Neural cell (in vitro differentiated cells): ENCODE results near the gene LRRC56. TPM values are rescaled to one million over a fixed set of nuclear protein-coding genes. Genes with fewer than 3 reads are reported as not detected.

ENCODE experiments used
- H2AFZ ChIP-seq: fragments of 200-600, 300-800 bp; sonication (generic), shearing (Covaris generic); 2 replicates; pipeline ENCODE4 v1.6.0; 2014; ENCODE audit warnings: low read depth, mild to moderate bottlenecking, antibody characterized with exemption, low read length, moderate library complexity
- H3F3A ChIP-seq: fragments of 200-600 bp; shearing (Covaris generic); 2 replicates; pipeline ENCODE4 v1.6.1; 2016; ENCODE audit warnings: mild to moderate bottlenecking, moderate library complexity, mixed read lengths, antibody characterized with exemption, low read length; ENCODE audit not compliant: insufficient read depth, poor library complexity, severe bottlenecking
- H3K27ac ChIP-seq: fragments of 200-600, 300-800 bp; sonication (generic), shearing (Covaris generic); 2 replicates; pipeline ENCODE4 v1.5.1; 2014; ENCODE audit warnings: mild to moderate bottlenecking, low read length, moderate library complexity
- H3K27me3 ChIP-seq: fragments of 300-800, 200-600 bp; sonication (generic), shearing (Covaris generic); 2 replicates; pipeline ENCODE4 v1.6.0; 2014; ENCODE audit warnings: mild to moderate bottlenecking, low read depth, low read length, moderate library complexity; ENCODE audit not compliant: insufficient read depth
- H3K36me3 ChIP-seq: fragments of 300-800, 200-600 bp; sonication (generic), shearing (Covaris generic); 2 replicates; pipeline ENCODE4 v1.5.1; 2014; ENCODE audit warnings: mild to moderate bottlenecking, antibody characterized with exemption, low read length, moderate library complexity; ENCODE audit not compliant: insufficient read depth
- H3K4me2 ChIP-seq: fragments of 300-800, 200-600 bp; sonication (generic), shearing (Covaris generic); 2 replicates; pipeline ENCODE4 v1.6.0; 2014; ENCODE audit warnings: mild to moderate bottlenecking, low read length
- H3K4me3 ChIP-seq: fragments of 300-800, 200-600 bp; sonication (generic), shearing (Covaris generic); 2 replicates; pipeline ENCODE4 v1.5.1; 2014; ENCODE audit warnings: mild to moderate bottlenecking, low read length, moderate library complexity
- H3K79me2 ChIP-seq: fragments of 200-600 bp; shearing (Covaris generic); replicated peaks from 2 replicates; pipeline ENCODE4 v1.6.0; 2014; ENCODE audit warnings: mild to moderate bottlenecking, low read length, moderate library complexity; ENCODE audit not compliant: insufficient read depth
- H3K9ac ChIP-seq: fragments of 300-800, 200-600 bp; sonication (generic), shearing (Covaris generic); 2 replicates; pipeline ENCODE4 v1.6.1; 2016; ENCODE audit warnings: mild to moderate bottlenecking, low read length, mixed read lengths
- H3K9me2 ChIP-seq: fragments of 200-600 bp; shearing (Covaris generic); 2 replicates; pipeline ENCODE4 v1.6.1; 2016; ENCODE audit warnings: mild to moderate bottlenecking, low read length, mixed read lengths; ENCODE audit not compliant: insufficient read depth
- H3K9me3 ChIP-seq: fragments of 200-600, 300-800 bp; sonication (generic), shearing (Covaris generic); 2 replicates; pipeline ENCODE4 v1.6.1; 2016; ENCODE audit warnings: mild to moderate bottlenecking, mixed run types, low read length, moderate library complexity, mixed read lengths
- H4K20me1 ChIP-seq: fragments of 200-600 bp; shearing (Covaris generic); 2 replicates; pipeline ENCODE4 v1.6.1; 2016; ENCODE audit warnings: mild to moderate bottlenecking, mixed run types; ENCODE audit not compliant: insufficient read depth
- CTCF ChIP-seq: fragments of 450-650 bp; IDR thresholded peaks from 2 replicates; pipeline ENCODE4 v1.5.1; 2014; ENCODE audit warnings: antibody characterized with exemption, mild to moderate bottlenecking, moderate library complexity; ENCODE audit not compliant: poor library complexity, severe bottlenecking
- EP300 ChIP-seq: fragments of 450-650 bp; conservative IDR thresholded peaks from 2 replicates; pipeline ENCODE4 v1.6.1; 2014; ENCODE audit warnings: antibody characterized with exemption, mild to moderate bottlenecking, moderate library complexity; ENCODE audit not compliant: poor library complexity, severe bottlenecking
- EZH2 ChIP-seq: fragments of 200-600, 300-800 bp; shearing (Covaris generic), sonication (generic); IDR thresholded peaks from 2 replicates; pipeline ENCODE4 v1.6.1; 2014; ENCODE audit warnings: antibody characterized with exemption, low read length, borderline replicate concordance, mild to moderate bottlenecking; ENCODE audit not compliant: insufficient read depth, poor library complexity, severe bottlenecking
- MXI1 ChIP-seq: fragments of 450-650 bp; conservative IDR thresholded peaks from 2 replicates; pipeline ENCODE4 v1.6.1; 2014; ENCODE audit warnings: antibody characterized with exemption, mild to moderate bottlenecking; ENCODE audit not compliant: poor library complexity, severe bottlenecking
- POLR2AphosphoS5 ChIP-seq: IDR thresholded peaks from 2 replicates; pipeline ENCODE4 v1.6.1; 2012
- RAD21 ChIP-seq: fragments of 450-650 bp; conservative IDR thresholded peaks from 2 replicates; pipeline ENCODE4 v1.6.1; 2014; ENCODE audit warnings: antibody characterized with exemption, mild to moderate bottlenecking, moderate library complexity
- REST ChIP-seq: IDR thresholded peaks from 2 replicates; pipeline ENCODE4 v1.6.1; 2012; ENCODE audit warnings: borderline replicate concordance
- SMC3 ChIP-seq: fragments of 450-650 bp; conservative IDR thresholded peaks from 2 replicates; pipeline ENCODE4 v1.6.1; 2014; ENCODE audit warnings: antibody characterized with exemption, mild to moderate bottlenecking, moderate library complexity; ENCODE audit not compliant: poor library complexity
- TAF1 ChIP-seq: IDR thresholded peaks from 2 replicates; pipeline ENCODE4 v1.6.1; 2012; ENCODE audit warnings: low read depth
- polyA plus RNA-seq: library from polyadenylated mRNA; depleted of rRNA; stranded (reverse); fragments of >200 nt; gene quantifications from 2 replicates; pipeline ENCODE4 v1.2.3, GENCODE V29; 2014

Gene LRRC56
- polyA plus RNA-seq, 1 donor from 2014 or later: 0.76 TPM

- no peaks in the 10 kb centered on the region for H3K27me3 ChIP-seq
- H4K20me1 ChIP-seq: no peaks in the 10 kb centered on the region
- H3K27ac ChIP-seq: no peak overlapping the region
- no peak for TF ChIP-seq SMC3
- TF ChIP-seq POLR2AphosphoS5: no peak
- TF ChIP-seq RAD21: no peak
- no peak overlapping the region for H3K9ac ChIP-seq
- no peaks in the 10 kb centered on the region for H3K79me2 ChIP-seq
- no peaks in the 10 kb centered on the region for H3K9me2 ChIP-seq
- no peak overlapping the region for H3K4me2 ChIP-seq
- H2AFZ ChIP-seq: no peak overlapping the region
- H3K36me3 ChIP-seq: peaks cover 7% of the 10 kb centered on the region
- no peak overlapping the region for H3K4me3 ChIP-seq
- no peaks in the 10 kb centered on the region for H3F3A ChIP-seq
- no peaks in the 10 kb centered on the region for H3K9me3 ChIP-seq
Measured at GRCh38 chr11:498297-499181, 38.8 kb upstream of the LRRC56 start.

GRCh38 chr11:499201-500076 lies 37.9 kb upstream of the LRRC56 start:
- H3K9ac ChIP-seq: no peak overlapping the region
- H3K27ac ChIP-seq: no peak overlapping the region
- no peaks in the 10 kb centered on the region for H3K9me2 ChIP-seq
- H3K4me3 ChIP-seq: no peak overlapping the region
- H3F3A ChIP-seq: no peaks in the 10 kb centered on the region
- H4K20me1 ChIP-seq: no peaks in the 10 kb centered on the region
- TF ChIP-seq TAF1 (no peak), SMC3 (no peak), CTCF (no peak), EP300 (no peak), MXI1 (no peak), REST (no peak), POLR2AphosphoS5 (no peak), EZH2 (no peak), RAD21 (no peak)
- H3K79me2 ChIP-seq: no peaks in the 10 kb centered on the region
- peaks cover 7% of the 10 kb centered on the region for H3K36me3 ChIP-seq
- H3K27me3 ChIP-seq: no peaks in the 10 kb centered on the region
- no peak overlapping the region for H2AFZ ChIP-seq
- no peaks in the 10 kb centered on the region for H3K9me3 ChIP-seq
- H3K4me2 ChIP-seq: no peak overlapping the region
